ENCODE results near the gene CHKA.
"Not testable (repeated sequence)": the region's sequence is repeated elsewhere in the genome, so short reads cannot be mapped to it uniquely, and the experiment has no call there.

The CHKA gene

GRCh38 chr11:68115285-68115684 is 5.9 kb downstream of the CHKA start:
- DNase-seq (ENCODE audit: low spot score), result no peak

- DNase-seq (ENCODE audit: low spot score), result no peak
Measured at GRCh38 chr11:68113986-68114385, 7.2 kb downstream of the CHKA start.

- DNase-seq (ENCODE audit: low spot score), result no peak
Measured at GRCh38 chr11:68107689-68108088, 13.5 kb downstream of the CHKA start.

GRCh38 chr11:68106165-68106940 is 14.8 kb downstream of the CHKA start:
- DNase-seq (ENCODE audit: low spot score), result no peak

- DNase-seq (ENCODE audit: low spot score), result peak; percentile 42
Measured at GRCh38 chr11:68099474-68100405, 21.4 kb downstream of the CHKA start.

GRCh38 chr11:68099057-68099456 is 22.1 kb downstream of the CHKA start:
- no peak for DNase-seq (ENCODE audit: low spot score)

- DNase-seq (ENCODE audit: low spot score), result no peak
Measured at GRCh38 chr11:68096962-68097361, 24.2 kb downstream of the CHKA start.

- no peak for DNase-seq (ENCODE audit: low spot score)
Measured at GRCh38 chr11:68093565-68093964, 27.6 kb downstream of the CHKA start.

- DNase-seq (ENCODE audit: low spot score), result not testable (repeated sequence)
Measured at GRCh38 chr11:68092946-68093345, 28.2 kb downstream of the CHKA start.

GRCh38 chr11:68092411-68092810 is 28.8 kb downstream of the CHKA start:
- DNase-seq (ENCODE audit: low spot score), result no peak

GRCh38 chr11:68090706-68091105 is 30.5 kb downstream of the CHKA start:
- DNase-seq (ENCODE audit: low spot score), result no peak

GRCh38 chr11:68090287-68090686 is 30.9 kb downstream of the CHKA start:
- no peak for DNase-seq (ENCODE audit: low spot score)

GRCh38 chr11:68089679-68090078 is 31.5 kb downstream of the CHKA start:
- no peak for DNase-seq (ENCODE audit: low spot score)

- no peak for DNase-seq (ENCODE audit: low spot score)
Measured at GRCh38 chr11:68083517-68083916, 37.7 kb downstream of the CHKA start.

- no peak for DNase-seq (ENCODE audit: low spot score)
Measured at GRCh38 chr11:68082481-68082880, 38.7 kb downstream of the CHKA start.

GRCh38 chr11:68081691-68082090 is 39.5 kb downstream of the CHKA start:
- no peak for DNase-seq (ENCODE audit: low spot score)

- DNase-seq (ENCODE audit: low spot score), result no peak
Measured at GRCh38 chr11:68080860-68081259, 40.3 kb downstream of the CHKA start.

- DNase-seq (ENCODE audit: low spot score), result no peak
Measured at GRCh38 chr11:68077617-68078582, 43.3 kb downstream of the CHKA start.

GRCh38 chr11:68076371-68077042 is 44.7 kb downstream of the CHKA start:
- no peak for DNase-seq (ENCODE audit: low spot score)

GRCh38 chr11:68074584-68075352 is 46.4 kb downstream of the CHKA start:
- DNase-seq (ENCODE audit: low spot score), result no peak

Measured in D341Med (cell line).